MG63 (cell line): Measurements from ENCODE around the gene GPC6. TPM values are rescaled to one million over a fixed set of nuclear protein-coding genes. Genes with fewer than 3 reads are reported as not detected.

Experiments
- DNase-seq: peaks from one replicate; pipeline ENCODE4 v3.0.0-alpha.2; 2020
- H3K27me3 ChIP-seq: fragments of 250-450 bp; sonication (Bioruptor Pico); 2 replicates; pipeline ENCODE4 v1.5.1; 2020; ENCODE audit warnings: mild to moderate bottlenecking, moderate library complexity
- H3K36me3 ChIP-seq: fragments of 250-450 bp; sonication (Bioruptor Pico); 2 replicates; pipeline ENCODE4 v1.5.1; 2020; ENCODE audit warnings: mild to moderate bottlenecking, moderate library complexity
- H3K4me3 ChIP-seq: fragments of 250-450 bp; sonication (Bioruptor Pico); 2 replicates; pipeline ENCODE4 v1.5.1; 2020; ENCODE audit warnings: mild to moderate bottlenecking, moderate library complexity
- H3K9me3 ChIP-seq: fragments of 250-450 bp; sonication (Bioruptor Pico); 2 replicates; pipeline ENCODE4 v1.5.1; 2020; ENCODE audit warnings: mild to moderate bottlenecking, moderate library complexity
- total RNA-seq: library from RNA; depleted of rRNA; stranded (reverse); fragments of >200 nt; shearing (Covaris generic); gene quantifications from 2 replicates; pipeline ENCODE4 v1.2.3, GENCODE V29; 2014; ENCODE audit warnings: low replicate concordance

GPC6 gene
- total RNA-seq, 1 experiment from 2014 or later: 4.1 TPM

- no peak for DNase-seq
- no peaks in the 10 kb centered on the region for H3K9me3 ChIP-seq
- no peaks in the 10 kb centered on the region for H3K27me3 ChIP-seq
- H3K4me3 ChIP-seq: no peak overlapping the region
- H3K36me3 ChIP-seq: no peaks in the 10 kb centered on the region
Measured at GRCh38 chr13:93946994-93947393, 720.4 kb downstream of the GPC6 start.

DNA sequence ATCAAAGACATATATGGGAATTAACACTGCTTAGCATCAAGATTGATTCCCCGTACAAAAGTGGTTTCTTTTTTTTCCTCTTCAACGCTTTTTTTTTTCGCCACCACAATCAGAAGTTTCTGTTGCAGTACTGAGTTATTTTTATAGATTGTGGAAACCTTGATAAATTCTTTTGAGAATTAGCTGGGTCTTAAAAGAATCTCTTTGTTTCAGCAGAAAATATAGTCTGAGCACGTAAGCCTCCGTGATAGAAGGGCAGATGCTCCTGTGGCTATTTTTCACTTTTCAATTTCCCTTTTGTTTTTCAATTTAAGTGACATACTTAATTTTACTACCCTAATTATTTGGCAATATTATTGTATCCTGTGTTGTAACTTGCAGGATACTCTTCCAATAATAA, 721.0 kb downstream of the GPC6 start:
- no peak for DNase-seq
- Histone ChIP-seq H3K36me3 (no peaks in the 10 kb centered on the region), H3K4me3 (no peak overlapping the region)

GRCh38 chr13:93948162-93948922, 721.7 kb downstream of the GPC6 start:
- H3K9me3 ChIP-seq: no peaks in the 10 kb centered on the region
- no peaks in the 10 kb centered on the region for H3K36me3 ChIP-seq
- H3K4me3 ChIP-seq: no peak overlapping the region
- no peaks in the 10 kb centered on the region for H3K27me3 ChIP-seq
- DNase-seq: no peak

More for the DNA sequence above, 721.0 kb downstream of the GPC6 start:
- H3K27me3 ChIP-seq: no peaks in the 10 kb centered on the region
- no peaks in the 10 kb centered on the region for H3K9me3 ChIP-seq

GRCh38 chr13:93951108-93951507, 724.5 kb downstream of the GPC6 start:
- DNase-seq: no peak
- Histone ChIP-seq H3K4me3 (no peak overlapping the region), H3K36me3 (no peaks in the 10 kb centered on the region), H3K27me3 (no peaks in the 10 kb centered on the region), H3K9me3 (no peaks in the 10 kb centered on the region)

- Histone ChIP-seq H3K36me3 (no peaks in the 10 kb centered on the region), H3K27me3 (no peaks in the 10 kb centered on the region), H3K4me3 (no peak overlapping the region), H3K9me3 (no peaks in the 10 kb centered on the region)
- no peak for DNase-seq
Measured at GRCh38 chr13:93951951-93952350, 725.3 kb downstream of the GPC6 start.

DNA sequence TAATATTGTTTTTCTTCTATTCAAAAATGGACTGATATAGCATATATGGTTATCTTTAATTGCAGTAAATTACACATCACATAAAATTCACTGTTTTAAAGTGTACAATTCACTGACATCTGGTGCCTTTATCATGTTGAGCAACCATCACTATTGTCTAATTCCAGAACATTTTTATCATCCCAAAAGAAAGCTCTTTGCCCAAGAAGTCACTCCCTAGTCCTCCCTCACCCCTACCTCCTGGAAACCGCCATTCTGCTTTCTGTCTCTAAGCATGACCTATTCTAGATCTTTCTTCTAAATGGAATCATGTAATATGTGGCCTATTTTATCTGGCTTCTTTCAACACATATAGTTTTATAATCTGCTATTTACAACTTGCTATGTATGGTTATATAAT, 727.2 kb downstream of the GPC6 start:
- Histone ChIP-seq H3K4me3 (no peak overlapping the region), H3K36me3 (no peaks in the 10 kb centered on the region), H3K27me3 (no peaks in the 10 kb centered on the region), H3K9me3 (no peaks in the 10 kb centered on the region)
- DNase-seq: no peak

- DNase-seq: no peak
- H3K36me3 ChIP-seq: no peaks in the 10 kb centered on the region
- peaks cover 2% of the 10 kb centered on the region; the same call in 1 of the 2 replicates for H3K9me3 ChIP-seq
- H3K4me3 ChIP-seq: no peak overlapping the region
- no peaks in the 10 kb centered on the region for H3K27me3 ChIP-seq
Measured at GRCh38 chr13:93955904-93956303, 729.3 kb downstream of the GPC6 start.

GRCh38 chr13:93956426-93956825, 729.8 kb downstream of the GPC6 start:
- H3K4me3 ChIP-seq: no peak overlapping the region
- H3K27me3 ChIP-seq: no peaks in the 10 kb centered on the region
- no peaks in the 10 kb centered on the region for H3K36me3 ChIP-seq
- DNase-seq: no peak
- peaks cover 2% of the 10 kb centered on the region; the same call in 1 of the 2 replicates for H3K9me3 ChIP-seq

DNA sequence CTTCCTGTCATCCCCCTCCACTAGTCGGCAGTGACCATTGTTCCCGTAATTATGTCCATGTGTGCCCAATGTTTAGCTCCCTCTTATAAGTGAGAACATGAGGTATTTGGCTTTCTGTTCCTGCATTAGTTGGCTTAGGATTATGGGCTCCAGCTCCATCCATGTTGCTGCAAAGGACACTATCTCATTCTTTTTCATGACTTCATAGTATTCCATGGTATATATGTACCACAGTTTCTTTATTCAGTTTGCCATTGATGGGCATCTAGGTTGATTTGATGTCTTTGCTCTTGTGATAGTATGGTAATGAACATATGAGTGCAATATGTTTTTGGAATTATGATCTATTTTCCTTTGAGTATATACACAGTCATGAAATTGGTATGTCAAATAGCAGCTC, 730.8 kb downstream of the GPC6 start:
- no peaks in the 10 kb centered on the region for H3K36me3 ChIP-seq
- H3K4me3 ChIP-seq: no peak overlapping the region
- peaks cover 2% of the 10 kb centered on the region; the same call in 1 of the 2 replicates for H3K9me3 ChIP-seq
- no peaks in the 10 kb centered on the region for H3K27me3 ChIP-seq
- DNase-seq: no peak

- Histone ChIP-seq H3K27me3 (no peaks in the 10 kb centered on the region), H3K9me3 (peaks cover 2% of the 10 kb centered on the region; the same call in 1 of the 2 replicates), H3K4me3 (no peak overlapping the region), H3K36me3 (no peaks in the 10 kb centered on the region)
- DNase-seq: no peak
Measured at GRCh38 chr13:93959796-93960533, 733.4 kb downstream of the GPC6 start.

DNA sequence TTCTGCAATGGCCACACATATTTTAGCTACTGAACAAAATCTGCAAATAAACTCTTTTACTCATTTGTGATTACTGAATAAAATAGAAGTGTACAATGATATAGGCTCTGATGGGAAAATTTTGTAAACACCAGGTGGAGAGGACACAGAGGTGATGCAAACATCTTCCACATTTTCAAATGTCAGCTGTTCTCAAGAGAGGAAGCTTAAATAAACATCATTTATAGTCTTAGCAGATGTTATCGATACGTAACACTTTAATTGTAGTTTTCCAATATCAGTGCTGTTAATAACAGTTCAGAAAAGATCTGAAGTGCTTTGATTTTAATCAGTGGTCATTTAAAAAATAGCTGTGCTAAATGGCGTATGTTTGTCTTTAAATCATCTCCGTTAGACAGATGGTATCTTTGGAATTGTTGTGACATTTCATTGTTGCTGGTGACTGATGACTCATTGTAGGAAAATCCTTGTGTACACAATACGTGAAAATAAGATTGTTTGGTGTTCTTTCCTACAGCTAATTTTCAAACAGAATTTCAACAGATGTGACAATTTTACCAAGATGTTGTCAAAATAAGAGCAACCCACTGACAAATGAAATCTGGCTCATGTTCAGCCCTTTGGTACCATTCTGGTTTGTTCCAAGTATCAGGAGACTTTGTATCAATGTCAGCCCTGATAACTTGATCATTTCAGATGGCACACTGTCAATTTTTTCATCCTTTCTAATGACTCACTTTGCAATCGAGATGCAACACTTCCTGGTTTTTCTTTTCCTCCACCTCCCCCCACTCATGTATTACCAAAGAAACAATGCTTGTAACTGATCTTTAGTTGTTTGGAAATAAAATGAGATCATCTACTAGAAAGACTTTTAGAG, 736.9 kb downstream of the GPC6 start:
- DNase-seq: no peak
- Histone ChIP-seq H3K4me3 (no peak overlapping the region), H3K27me3 (no peaks in the 10 kb centered on the region), H3K9me3 (peaks cover 2% of the 10 kb centered on the region; the same call in 1 of the 2 replicates), H3K36me3 (no peaks in the 10 kb centered on the region)

GRCh38 chr13:93964146-93964512, 737.5 kb downstream of the GPC6 start:
- DNase-seq: no peak
- no peaks in the 10 kb centered on the region for H3K36me3 ChIP-seq
- no peaks in the 10 kb centered on the region for H3K27me3 ChIP-seq
- H3K9me3 ChIP-seq: peaks cover 2% of the 10 kb centered on the region; the same call in 1 of the 2 replicates
- no peak overlapping the region for H3K4me3 ChIP-seq

DNA sequence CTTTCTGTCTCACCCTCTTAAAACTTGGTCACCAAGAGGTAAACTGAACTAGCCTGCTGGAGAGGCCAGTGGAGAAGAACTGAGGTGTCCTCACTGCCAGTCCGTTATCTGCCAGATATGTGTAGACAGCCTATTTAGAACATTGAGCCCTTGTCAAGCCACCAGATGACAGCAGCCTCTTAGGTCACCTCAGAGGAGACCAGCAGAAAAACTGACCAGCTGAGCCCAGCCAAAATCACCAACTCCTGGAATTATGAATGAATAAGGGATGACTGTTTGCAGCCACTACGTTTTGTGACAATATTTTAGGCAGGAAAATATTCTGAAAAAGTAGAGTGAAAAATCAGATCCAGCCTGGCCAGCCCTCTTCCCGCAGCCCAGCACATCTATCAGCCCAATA, 739.0 kb downstream of the GPC6 start:
- H3K4me3 ChIP-seq: no peak overlapping the region
- H3K36me3 ChIP-seq: no peaks in the 10 kb centered on the region
- DNase-seq: no peak
- H3K9me3 ChIP-seq: no peaks in the 10 kb centered on the region
- no peaks in the 10 kb centered on the region for H3K27me3 ChIP-seq

GRCh38 chr13:93966267-93966936, 739.8 kb downstream of the GPC6 start:
- Histone ChIP-seq H3K36me3 (no peaks in the 10 kb centered on the region), H3K9me3 (no peaks in the 10 kb centered on the region), H3K27me3 (no peaks in the 10 kb centered on the region), H3K4me3 (no peak overlapping the region)
- DNase-seq: no peak

GRCh38 chr13:93967286-93967685, 740.7 kb downstream of the GPC6 start:
- no peak overlapping the region for H3K4me3 ChIP-seq
- no peaks in the 10 kb centered on the region for H3K36me3 ChIP-seq
- no peaks in the 10 kb centered on the region for H3K9me3 ChIP-seq
- H3K27me3 ChIP-seq: no peaks in the 10 kb centered on the region
- no peak for DNase-seq

- H3K4me3 ChIP-seq: no peak overlapping the region
- H3K27me3 ChIP-seq: no peaks in the 10 kb centered on the region
- no peak for DNase-seq
- H3K36me3 ChIP-seq: no peaks in the 10 kb centered on the region
- H3K9me3 ChIP-seq: no peaks in the 10 kb centered on the region
Measured at GRCh38 chr13:93975242-93975641, 748.6 kb downstream of the GPC6 start.
